OCI-LY1 (cell line): ENCODE data around the gene OR56A5.

Experiments used
- H2AFZ ChIP-seq: fragments of 200-600 bp; sonication (generic), shearing (Covaris generic); 2 replicates; pipeline ENCODE4 v1.6.0; 2014; ENCODE audit warnings: antibody characterized with exemption, mild to moderate bottlenecking, low read length
- H3F3A ChIP-seq: fragments of 200-600 bp; sonication (generic), shearing (Covaris generic); 2 replicates; pipeline ENCODE4 v1.6.0; 2014; ENCODE audit warnings: mild to moderate bottlenecking, antibody characterized with exemption, low read length, moderate library complexity; ENCODE audit not compliant: insufficient read depth
- H3K27ac ChIP-seq: fragments of 200-600 bp; sonication (generic); 2 replicates; pipeline ENCODE4 v1.5.1; 2014; ENCODE audit warnings: low read length, mixed run types, mild to moderate bottlenecking, low read depth; ENCODE audit not compliant: poor library complexity, severe bottlenecking
- H3K27me3 ChIP-seq: fragments of 200-600 bp; sonication (generic); 2 replicates; pipeline ENCODE4 v1.6.0; 2014; ENCODE audit warnings: antibody characterized with exemption, mild to moderate bottlenecking, low read length, moderate library complexity; ENCODE audit not compliant: insufficient read depth
- H3K36me3 ChIP-seq: fragments of 200-600 bp; sonication (generic); 2 replicates; pipeline ENCODE4 v1.6.1; 2014; ENCODE audit warnings: mild to moderate bottlenecking, antibody characterized with exemption, low read length, moderate library complexity, mixed read lengths; ENCODE audit not compliant: insufficient read depth
- H3K4me1 ChIP-seq: fragments of 200-600 bp; sonication (generic); 2 replicates; pipeline ENCODE4 v1.5.1; 2014; ENCODE audit warnings: mild to moderate bottlenecking, low read length, moderate library complexity; ENCODE audit not compliant: insufficient read depth, severe bottlenecking
- H3K4me2 ChIP-seq: fragments of 200-600 bp; sonication (generic), shearing (Covaris generic); 2 replicates; pipeline ENCODE4 v1.6.1; 2014; ENCODE audit warnings: low read length
- H3K4me3 ChIP-seq: fragments of 200-600 bp; sonication (generic); 2 replicates; pipeline ENCODE4 v1.5.1; 2014; ENCODE audit warnings: low read length, low read depth, mild to moderate bottlenecking, mixed read lengths; ENCODE audit not compliant: poor library complexity, severe bottlenecking
- H3K79me2 ChIP-seq: fragments of 200-600 bp; shearing (Covaris generic); 2 replicates; pipeline ENCODE4 v1.6.1; 2016; ENCODE audit warnings: mixed run types, low read length, mixed read lengths; ENCODE audit not compliant: insufficient read depth
- H3K9ac ChIP-seq: fragments of 200-600 bp; sonication (generic), shearing (Covaris generic); 2 replicates; pipeline ENCODE4 v1.6.1; 2014; ENCODE audit warnings: mild to moderate bottlenecking, low read length, mixed read lengths
- H3K9me2 ChIP-seq: fragments of 200-600 bp; sonication (generic), shearing (Covaris generic); 2 replicates; pipeline ENCODE4 v1.6.1; 2014; ENCODE audit warnings: low read depth, mild to moderate bottlenecking, low read length, mixed read lengths
- H3K9me3 ChIP-seq: fragments of 200-600 bp; shearing (Covaris generic); 2 replicates; pipeline ENCODE4 v1.6.1; 2014; ENCODE audit warnings: low read length, mixed read lengths
- H4K20me1 ChIP-seq: fragments of 200-600 bp; sonication (generic), shearing (Covaris generic); 2 replicates; pipeline ENCODE4 v1.6.0; 2016; ENCODE audit warnings: mild to moderate bottlenecking, low read length; ENCODE audit not compliant: insufficient read depth
- EZH2 ChIP-seq: fragments of 200-600 bp; sonication (generic), shearing (Covaris generic); IDR thresholded peaks from 2 replicates; pipeline ENCODE4 v1.8.0; 2017; ENCODE audit warnings: borderline replicate concordance, mixed run types, mild to moderate bottlenecking, antibody characterized with exemption, low read length, moderate library complexity, mixed read lengths
- TF ChIP-seq, protein P1 (sequence below): fragments of 200-600 bp; sonication (generic), shearing (Covaris generic); IDR thresholded peaks from 2 replicates; pipeline ENCODE4 v1.5.1; 2017; ENCODE audit warnings: mild to moderate bottlenecking, antibody characterized with exemption, low read length, moderate library complexity, mixed read lengths

Gene OR56A5

DNA sequence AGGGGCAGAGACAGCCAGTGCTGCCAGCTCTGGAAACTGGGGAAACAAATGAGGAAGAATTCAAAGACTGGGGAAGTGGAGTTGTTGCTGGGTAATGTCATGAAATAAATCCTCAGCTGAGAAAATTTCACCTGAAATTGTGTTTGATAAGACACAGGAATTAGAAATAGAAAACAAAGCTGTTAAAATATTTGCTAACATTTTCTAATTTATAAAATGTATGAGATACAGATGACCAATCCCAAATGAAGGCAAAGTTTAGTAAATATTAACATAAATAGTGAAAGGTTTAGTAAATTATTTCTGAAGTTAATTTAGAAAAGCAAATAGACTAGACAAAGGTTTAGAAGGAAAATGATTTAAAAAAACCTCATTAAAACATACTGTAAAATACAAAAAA, at the start of gene OR56A5:
Gene OR56A5 (minus strand): TSS at position 101 of the 400 bp plus-strand sequence. CDS start 0 bp downstream, at position 101.
- Histone ChIP-seq H3K9me3 (no peaks in the 10 kb centered on the region), H3K4me3 (no peak within 1 kb of the TSS), H3K27me3 (no peaks in the 10 kb centered on the region), H3K27ac (no peak within 1 kb of the TSS), H3K36me3 (no peaks in the 10 kb centered on the region), H3K4me2 (no peak within 1 kb of the TSS), H3K79me2 (no peaks in the 10 kb centered on the region), H3K9me2 (no peaks in the 10 kb centered on the region), H3F3A (no peaks in the 10 kb centered on the region), H2AFZ (no peak within 1 kb of the TSS), H3K4me1 (no peaks in the 10 kb centered on the region), H4K20me1 (no peaks in the 10 kb centered on the region), H3K9ac (no peak within 1 kb of the TSS)
- TF ChIP-seq, protein P1, sequence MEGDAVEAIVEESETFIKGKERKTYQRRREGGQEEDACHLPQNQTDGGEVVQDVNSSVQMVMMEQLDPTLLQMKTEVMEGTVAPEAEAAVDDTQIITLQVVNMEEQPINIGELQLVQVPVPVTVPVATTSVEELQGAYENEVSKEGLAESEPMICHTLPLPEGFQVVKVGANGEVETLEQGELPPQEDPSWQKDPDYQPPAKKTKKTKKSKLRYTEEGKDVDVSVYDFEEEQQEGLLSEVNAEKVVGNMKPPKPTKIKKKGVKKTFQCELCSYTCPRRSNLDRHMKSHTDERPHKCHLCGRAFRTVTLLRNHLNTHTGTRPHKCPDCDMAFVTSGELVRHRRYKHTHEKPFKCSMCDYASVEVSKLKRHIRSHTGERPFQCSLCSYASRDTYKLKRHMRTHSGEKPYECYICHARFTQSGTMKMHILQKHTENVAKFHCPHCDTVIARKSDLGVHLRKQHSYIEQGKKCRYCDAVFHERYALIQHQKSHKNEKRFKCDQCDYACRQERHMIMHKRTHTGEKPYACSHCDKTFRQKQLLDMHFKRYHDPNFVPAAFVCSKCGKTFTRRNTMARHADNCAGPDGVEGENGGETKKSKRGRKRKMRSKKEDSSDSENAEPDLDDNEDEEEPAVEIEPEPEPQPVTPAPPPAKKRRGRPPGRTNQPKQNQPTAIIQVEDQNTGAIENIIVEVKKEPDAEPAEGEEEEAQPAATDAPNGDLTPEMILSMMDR: no peak
- no peak for TF ChIP-seq EZH2

DNA sequence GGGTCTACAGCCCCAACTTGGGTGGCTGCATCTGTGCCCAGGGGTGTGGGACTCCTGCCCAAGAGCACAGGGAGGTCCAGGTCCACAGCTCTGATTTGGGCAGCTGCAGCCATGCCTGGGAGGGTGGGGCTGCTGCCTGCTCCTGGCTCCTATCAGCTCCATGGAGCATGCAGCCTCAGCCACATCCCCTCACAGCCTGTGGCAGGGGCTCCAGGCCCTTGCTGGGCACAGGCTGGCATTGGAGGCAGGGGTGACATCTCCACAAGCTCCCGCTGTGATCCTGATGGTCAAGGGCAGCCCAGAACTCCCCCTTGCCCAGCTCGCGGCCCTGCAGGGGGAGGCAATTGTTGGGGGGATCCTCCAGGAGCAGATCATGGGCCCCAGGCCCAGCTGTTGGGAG, 44.7 kb upstream of the OR56A5 start:
- Histone ChIP-seq H3K9me2 (no peaks in the 10 kb centered on the region), H3K4me3 (no peak overlapping the region), H3K79me2 (no peaks in the 10 kb centered on the region), H3K9me3 (no peaks in the 10 kb centered on the region), H3K27me3 (no peaks in the 10 kb centered on the region), H2AFZ (no peak overlapping the region), H3K36me3 (no peaks in the 10 kb centered on the region), H3K4me2 (no peak overlapping the region), H3K9ac (no peak overlapping the region), H3F3A (no peaks in the 10 kb centered on the region), H4K20me1 (no peaks in the 10 kb centered on the region), H3K4me1 (no peaks in the 10 kb centered on the region), H3K27ac (no peak overlapping the region)
- TF ChIP-seq EZH2: no peak
- TF ChIP-seq, protein P1: no peak

GRCh38 chr11:6012035-6012668, 43.9 kb upstream of the OR56A5 start:
- H3K9ac ChIP-seq: no peak overlapping the region
- H3K27me3 ChIP-seq: no peaks in the 10 kb centered on the region
- H3K4me1 ChIP-seq: no peaks in the 10 kb centered on the region
- no peak overlapping the region for H3K4me3 ChIP-seq
- H3K4me2 ChIP-seq: no peak overlapping the region
- H3K9me2 ChIP-seq: no peaks in the 10 kb centered on the region
- no peaks in the 10 kb centered on the region for H3K36me3 ChIP-seq
- no peaks in the 10 kb centered on the region for H3F3A ChIP-seq
- no peaks in the 10 kb centered on the region for H3K79me2 ChIP-seq
- no peaks in the 10 kb centered on the region for H3K9me3 ChIP-seq
- no peaks in the 10 kb centered on the region for H4K20me1 ChIP-seq
- no peak overlapping the region for H2AFZ ChIP-seq
- TF ChIP-seq EZH2: no peak
- TF ChIP-seq, protein P1: no peak
- no peak overlapping the region for H3K27ac ChIP-seq
